Hematopoietic multipotent progenitor cell treated with erythropoietin and hydrocortisone succinate and interleukin-3 and kit ligand, for 15 days (in vitro differentiated cells): ENCODE data around the gene TAF11L10.
"Not testable (repeated sequence)": the region's sequence is repeated elsewhere in the genome, so short reads cannot be mapped to it uniquely, and the experiment has no call there.

Experiments
- DNase-seq: peaks from one replicate; pipeline ENCODE4 v3.0.0-alpha.2; 2015; ENCODE audit warnings: low spot score

The TAF11L10 gene

DNA sequence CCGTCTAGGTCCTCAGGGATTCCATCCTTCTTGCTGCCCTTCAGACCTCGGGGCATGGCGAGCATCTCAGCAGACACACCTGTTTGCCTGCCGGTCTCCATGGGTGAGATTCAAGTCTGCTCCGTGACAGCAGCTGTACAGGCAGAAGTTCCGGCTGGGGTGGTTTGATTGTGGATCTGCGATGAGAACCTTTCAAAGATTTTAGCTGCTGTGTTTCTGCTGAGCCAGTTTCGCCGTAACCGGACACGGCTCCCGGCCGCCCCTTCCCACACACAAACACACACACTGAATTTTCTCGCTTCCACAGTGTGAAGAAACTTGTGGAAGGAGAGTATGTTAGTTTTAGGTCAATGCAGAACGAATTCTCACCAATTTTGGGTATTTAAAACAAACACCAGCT is at the start of gene TAF11L10:
TSS of gene TAF11L10 (minus strand) at position 101 of the 400 bp plus-strand sequence.
- DNase-seq, result not testable (repeated sequence)

DNA sequence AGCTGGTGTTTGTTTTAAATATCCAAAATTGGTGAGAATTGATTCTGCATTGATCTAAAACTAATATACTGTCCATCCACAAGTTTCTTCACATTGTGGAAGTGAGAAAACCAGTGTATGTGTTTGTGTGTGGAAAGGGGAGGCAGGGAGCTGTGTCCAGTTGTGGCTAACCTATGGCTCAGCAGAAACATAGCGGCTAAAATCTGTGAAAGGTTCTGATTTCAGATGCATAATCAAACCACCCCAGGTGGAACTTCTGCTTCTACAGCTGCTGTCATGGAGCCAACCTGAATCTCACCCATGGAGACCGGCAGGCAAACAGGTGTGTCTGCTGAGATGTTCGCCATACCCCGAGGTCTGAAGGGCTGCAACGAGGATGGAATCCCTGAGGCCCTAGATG is 36.5 kb upstream of the TAF11L10 start, which contains the start of gene TAF11L14:
TSS of gene TAF11L14 (plus strand) at position 301 of the 400 bp plus-strand sequence.
- DNase-seq, result no peak

DNA sequence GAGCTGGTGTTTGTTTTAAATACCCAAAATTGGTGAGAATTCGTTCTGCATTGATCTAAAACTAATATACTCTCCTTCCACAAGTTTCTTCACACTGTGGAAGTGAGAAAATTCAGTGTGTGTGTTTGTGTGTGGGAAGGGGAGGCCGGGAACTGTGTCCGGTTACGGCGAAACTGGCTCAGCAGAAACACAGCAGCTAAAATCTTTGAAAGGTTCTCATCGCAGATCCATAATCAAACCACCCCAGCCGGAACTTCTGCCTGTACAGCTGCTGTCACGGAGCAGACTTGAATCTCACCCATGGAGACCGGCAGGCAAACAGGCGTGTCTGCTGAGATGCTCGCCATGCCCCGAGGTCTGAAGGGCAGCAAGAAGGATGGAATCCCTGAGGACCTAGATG is 34.2 kb upstream of the TAF11L10 start, which contains the start of gene TAF11L13:
TSS of gene TAF11L13 (plus strand) at position 301 of the 400 bp plus-strand sequence.
- DNase-seq, result not testable (repeated sequence)

DNA sequence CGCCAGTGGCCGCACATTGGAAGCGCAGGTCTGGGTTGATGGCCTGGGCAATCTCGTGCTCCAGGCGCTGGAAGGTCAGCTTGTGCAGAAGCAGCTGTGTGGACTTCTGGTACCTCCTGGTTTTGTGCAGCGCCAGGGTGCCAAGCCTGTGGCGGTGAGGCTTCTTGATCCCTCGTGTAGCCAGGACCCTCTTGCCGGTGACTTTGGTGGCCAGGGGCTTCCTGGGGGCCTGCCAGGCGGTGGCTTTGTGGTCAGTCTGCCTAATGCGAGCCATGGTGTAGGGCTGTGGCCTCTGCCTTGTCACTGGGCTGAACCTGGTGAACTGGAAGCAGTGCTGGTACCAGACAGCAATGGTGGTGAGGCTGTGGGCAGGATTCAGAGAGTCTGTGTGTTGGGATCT is 28.1 kb upstream of the TAF11L10 start:
- no peak for DNase-seq

DNA sequence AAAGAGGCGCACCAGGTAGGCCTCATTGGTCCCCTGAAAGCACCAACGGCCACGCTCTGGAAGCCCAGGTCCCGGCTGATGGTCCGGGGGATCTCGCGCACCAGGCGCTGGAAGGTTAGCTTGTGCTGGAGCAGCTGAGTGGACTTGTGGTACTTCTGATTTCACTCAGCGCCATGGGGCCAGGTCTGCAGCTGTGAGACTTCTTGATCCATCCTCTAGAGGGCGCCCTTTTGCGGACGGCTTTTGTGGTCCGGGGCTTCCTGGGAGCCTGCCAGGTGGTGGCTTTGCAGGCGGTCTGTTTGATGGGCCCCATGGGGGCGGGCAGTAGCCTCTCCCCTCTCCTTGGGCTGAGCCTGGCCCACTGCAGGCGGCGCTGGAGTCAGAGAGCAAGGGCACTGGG is 23.0 kb upstream of the TAF11L10 start:
- no peak for DNase-seq

DNA sequence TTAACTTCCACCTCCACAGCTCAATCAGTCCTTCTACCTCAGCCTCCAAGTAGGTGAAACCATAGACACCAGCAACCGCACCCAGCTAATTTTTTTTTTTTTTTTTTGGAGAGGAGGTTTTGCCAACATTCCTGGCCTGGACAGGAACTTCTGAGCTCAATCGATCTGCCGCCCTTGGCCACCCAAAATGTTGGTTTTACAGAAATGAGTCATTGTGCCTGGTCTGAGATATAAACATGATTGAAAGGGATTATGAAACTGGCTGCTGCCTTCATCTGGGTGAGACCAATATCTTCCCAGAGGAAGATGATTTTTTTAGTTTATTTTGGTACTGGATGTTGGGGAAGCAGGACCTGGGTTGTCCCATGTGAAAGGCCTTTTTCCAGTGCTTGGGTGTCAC is 21.7 kb upstream of the TAF11L10 start:
- DNase-seq, result no peak

DNA sequence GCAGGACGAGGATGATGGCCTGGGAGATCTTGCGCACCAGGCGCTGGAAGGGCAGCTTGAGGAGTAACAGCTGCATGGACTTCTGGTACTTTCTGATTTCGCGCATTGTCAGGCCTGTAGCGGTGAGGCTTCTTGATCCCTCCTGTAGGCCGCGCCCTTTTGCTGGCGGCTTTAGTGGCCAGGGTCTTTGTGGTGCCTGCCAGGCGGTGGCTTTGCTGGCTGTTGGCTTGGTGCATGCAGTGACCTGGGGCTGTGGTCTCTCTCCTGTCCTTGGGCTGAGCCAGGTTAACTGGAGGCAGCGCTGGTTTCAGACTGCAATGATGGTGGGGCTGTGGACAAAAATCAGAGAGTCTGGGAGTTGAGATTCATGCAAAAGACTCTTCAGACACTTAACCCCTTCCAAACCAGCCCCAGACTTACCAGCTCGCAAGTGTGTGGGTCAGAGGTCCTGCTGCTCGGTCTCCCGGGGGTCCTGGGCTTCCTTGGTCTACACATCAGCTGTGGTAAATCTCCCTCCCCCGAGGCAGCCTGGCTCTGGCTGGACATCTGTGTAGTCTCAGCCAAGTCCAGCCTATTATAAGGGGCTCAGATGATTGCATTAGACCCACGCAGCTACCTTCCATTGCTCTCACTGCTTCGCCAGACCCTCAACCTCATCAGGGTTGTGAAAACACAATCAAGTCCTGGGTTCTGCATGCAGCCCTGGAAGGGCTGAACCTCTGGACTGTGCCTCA is 17.4 kb upstream of the TAF11L10 start:
- no peak for DNase-seq

DNA sequence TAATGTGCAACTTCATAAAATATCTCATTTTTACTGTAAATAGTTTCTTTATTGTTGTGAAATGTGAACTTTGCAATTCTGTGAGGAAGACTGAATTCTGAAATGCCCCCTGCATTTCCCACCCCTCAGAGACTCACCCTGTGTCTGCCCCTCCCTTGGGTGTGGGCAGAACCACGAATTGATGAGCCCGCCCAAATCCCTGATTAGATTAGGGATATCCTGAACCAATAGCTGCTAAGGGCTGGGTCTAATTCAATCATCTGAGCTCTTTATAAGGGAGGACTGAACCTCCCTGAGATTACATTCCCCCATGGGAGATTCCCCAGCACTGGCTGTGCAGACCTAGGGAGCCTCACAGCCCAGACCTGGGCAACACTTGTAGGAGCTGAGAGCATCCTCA is 12.5 kb upstream of the TAF11L10 start, which contains the start of gene TAF11L12:
TSS of gene TAF11L12 (plus strand) at position 301 of the 400 bp plus-strand sequence.
- DNase-seq, result not testable (repeated sequence)

DNA sequence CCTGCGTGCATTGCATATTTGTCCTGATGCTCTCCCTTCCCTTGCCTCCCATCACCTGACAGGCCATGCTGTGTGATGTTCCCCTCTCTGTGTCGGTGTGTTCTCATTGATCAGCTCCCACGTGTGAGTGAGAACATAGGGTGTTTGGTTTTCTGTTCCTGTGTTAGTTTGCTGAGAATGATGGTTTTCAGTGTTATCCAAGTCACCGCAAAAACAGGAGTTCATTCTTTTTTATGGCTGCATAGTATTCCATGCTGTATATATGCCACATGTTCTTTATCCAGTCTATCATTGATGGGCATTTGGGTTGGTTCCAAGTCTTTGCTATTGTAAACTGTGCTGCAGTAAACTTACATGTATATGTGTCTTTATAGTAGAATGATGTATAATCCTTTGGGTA is 9.8 kb upstream of the TAF11L10 start:
- not testable (repeated sequence) for DNase-seq

DNA sequence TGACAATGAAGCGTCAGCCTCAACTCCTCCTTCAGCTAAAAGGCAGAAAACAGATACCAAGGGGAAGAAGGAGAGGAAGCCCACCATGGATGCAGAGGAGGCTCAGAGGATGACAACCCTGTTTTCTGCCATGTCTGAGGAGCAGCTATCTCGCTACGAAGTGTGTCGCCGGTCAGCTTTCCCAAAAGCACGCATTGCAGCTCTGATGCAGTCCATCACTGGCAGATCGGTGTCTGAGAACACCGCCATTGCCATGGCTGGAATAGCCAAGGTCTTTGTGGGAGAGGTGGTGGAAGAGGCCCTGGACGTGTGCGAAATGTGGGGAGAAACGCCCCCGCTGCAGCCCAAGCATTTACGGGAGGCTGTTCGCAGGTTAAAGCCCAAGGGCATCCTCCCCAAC is 7.3 kb upstream of the TAF11L10 start:
- no peak for DNase-seq

DNA sequence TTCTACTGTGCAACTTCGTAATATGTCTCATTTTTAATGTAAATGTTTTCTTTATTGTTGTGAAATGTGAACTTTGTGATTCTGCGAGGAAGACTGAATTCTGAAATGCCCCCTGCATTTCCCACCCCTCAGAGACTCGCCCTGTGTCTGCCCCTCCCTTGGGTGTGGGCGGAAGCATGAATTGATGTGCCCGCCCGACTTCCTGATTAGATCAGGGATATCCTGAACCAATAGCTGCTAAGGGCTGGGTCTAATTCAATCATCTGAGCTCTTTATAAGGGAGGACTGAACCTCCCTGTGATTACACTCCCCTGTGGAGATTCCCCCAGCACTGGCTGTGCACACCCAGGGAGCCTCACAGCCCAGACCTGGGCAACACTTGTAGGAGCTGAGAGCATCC is 6.3 kb upstream of the TAF11L10 start, which contains the start of gene TAF11L11:
TSS of gene TAF11L11 (plus strand) at position 304 of the 400 bp plus-strand sequence.
- not testable (repeated sequence) for DNase-seq

DNA sequence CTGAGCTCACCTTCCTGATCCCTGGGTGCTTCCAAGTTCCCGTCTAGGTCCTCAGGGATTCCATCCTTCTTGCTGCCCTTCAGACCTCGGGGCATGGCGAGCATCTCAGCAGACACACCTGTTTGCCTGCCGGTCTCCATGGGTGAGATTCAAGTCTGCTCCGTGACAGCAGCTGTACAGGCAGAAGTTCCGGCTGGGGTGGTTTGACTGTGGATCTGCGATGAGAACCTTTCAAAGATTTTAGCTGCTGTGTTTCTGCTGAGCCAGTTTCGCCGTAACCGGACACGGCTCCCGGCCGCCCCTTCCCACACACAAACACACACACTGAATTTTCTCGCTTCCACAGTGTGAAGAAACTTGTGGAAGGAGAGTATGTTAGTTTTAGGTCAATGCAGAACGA is 3.4 kb downstream of the TAF11L10 start, which contains the start of gene TAF11L9:
TSS of gene TAF11L9 (minus strand) at position 140 of the 400 bp plus-strand sequence.
- DNase-seq, result not testable (repeated sequence)

DNA sequence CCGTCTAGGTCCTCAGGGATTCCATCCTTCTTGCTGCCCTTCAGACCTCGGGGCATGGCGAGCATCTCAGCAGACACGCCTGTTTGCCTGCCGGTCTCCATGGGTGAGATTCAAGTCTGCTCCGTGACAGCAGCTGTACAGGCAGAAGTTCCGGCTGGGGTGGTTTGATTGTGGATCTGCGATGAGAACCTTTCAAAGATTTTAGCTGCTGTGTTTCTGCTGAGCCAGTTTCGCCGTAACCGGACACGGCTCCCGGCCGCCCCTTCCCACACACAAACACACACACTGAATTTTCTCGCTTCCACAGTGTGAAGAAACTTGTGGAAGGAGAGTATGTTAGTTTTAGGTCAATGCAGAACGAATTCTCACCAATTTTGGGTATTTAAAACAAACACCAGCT is 6.8 kb downstream of the TAF11L10 start, which contains the start of gene TAF11L8:
TSS of gene TAF11L8 (minus strand) at position 101 of the 400 bp plus-strand sequence.
- DNase-seq, result not testable (repeated sequence)

DNA sequence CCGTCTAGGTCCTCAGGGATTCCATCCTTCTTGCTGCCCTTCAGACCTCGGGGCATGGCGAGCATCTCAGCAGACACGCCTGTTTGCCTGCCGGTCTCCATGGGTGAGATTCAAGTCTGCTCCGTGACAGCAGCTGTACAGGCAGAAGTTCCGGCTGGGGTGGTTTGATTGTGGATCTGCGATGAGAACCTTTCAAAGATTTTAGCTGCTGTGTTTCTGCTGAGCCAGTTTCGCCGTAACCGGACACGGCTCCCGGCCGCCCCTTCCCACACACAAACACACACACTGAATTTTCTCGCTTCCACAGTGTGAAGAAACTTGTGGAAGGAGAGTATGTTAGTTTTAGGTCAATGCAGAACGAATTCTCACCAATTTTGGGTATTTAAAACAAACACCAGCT is 12.0 kb downstream of the TAF11L10 start, which contains the start of gene TAF11L7:
TSS of gene TAF11L7 (minus strand) at position 101 of the 400 bp plus-strand sequence.
- DNase-seq, result not testable (repeated sequence)
